Activated CD8-positive, alpha-beta T cell treated with anti-CD3 and anti-CD28 coated beads for 36 hours (primary cell): ENCODE data around the gene GAL3ST2. TPM values are rescaled to one million over a fixed set of nuclear protein-coding genes. Genes with fewer than 3 reads are reported as not detected.
A peak's percentile ranks its signal among the peaks of the same experiment; 100 is the strongest.

Source experiments
- ATAC-seq: fragments of 200-7000 bp; cut with Tn5 transposase; one replicate; pipeline ENCODE4 v1.10.0; 2021; ENCODE audit warnings: mild to moderate bottlenecking, moderate library complexity
- CTCF ChIA-PET: fragments of 350-600 bp; sonication (Branson Sonifier 250); formaldehyde crosslinking; loops from one replicate; lab custom pipeline; 2021; ENCODE audit warnings: antibody characterized with exemption; lab: Charles Lee
- POLR2A ChIA-PET: fragments of 350-600 bp; sonication (Branson Sonifier 250); formaldehyde crosslinking; loops from one replicate; lab custom pipeline; 2021; ENCODE audit warnings: antibody characterized with exemption; lab: Charles Lee
- DNase-seq: peaks from one replicate; pipeline ENCODE4 v3.0.0-alpha.2; 2020
- H3K27ac Mint-ChIP-seq: one replicate; pipeline ENCODE4 v1.8.0; 2021; ENCODE audit warnings: mild to moderate bottlenecking, mixed read lengths
- H3K27me3 Mint-ChIP-seq: one replicate; pipeline ENCODE4 v1.8.0; 2021; ENCODE audit warnings: mixed read lengths
- H3K36me3 Mint-ChIP-seq: one replicate; pipeline ENCODE4 v1.8.0; 2021; ENCODE audit warnings: low read depth, mixed read lengths
- H3K4me1 Mint-ChIP-seq: one replicate; pipeline ENCODE4 v1.8.0; 2021; ENCODE audit warnings: low read depth, mixed read lengths
- H3K4me3 Mint-ChIP-seq: one replicate; pipeline ENCODE4 v1.8.0; 2021; ENCODE audit warnings: mild to moderate bottlenecking, moderate library complexity, mixed read lengths
- H3K9me3 Mint-ChIP-seq: one replicate; pipeline ENCODE4 v1.8.0; 2021; ENCODE audit warnings: mixed read lengths
- intact Hi-C: fragments of 100-400 bp; cut with micrococcal nuclease; formaldehyde crosslinking; loops from one replicate; pipeline ENCODE4 v1.10.0; 2022
- total RNA-seq, 2 experiments: library from RNA; stranded (reverse); gene quantifications; one replicate each; pipeline ENCODE4 v1.2.3, GENCODE V29; 2021
- TF ChIP-seq, protein P1 (sequence below): fragments of 200-600 bp; IDR thresholded peaks from one replicate; pipeline ENCODE4 v1.8.0; 2022; ENCODE audit warnings: antibody characterized with exemption, mild to moderate bottlenecking

The GAL3ST2 gene
- total RNA-seq, result under 1 TPM; 0.89 to 0.95 TPM

DNA sequence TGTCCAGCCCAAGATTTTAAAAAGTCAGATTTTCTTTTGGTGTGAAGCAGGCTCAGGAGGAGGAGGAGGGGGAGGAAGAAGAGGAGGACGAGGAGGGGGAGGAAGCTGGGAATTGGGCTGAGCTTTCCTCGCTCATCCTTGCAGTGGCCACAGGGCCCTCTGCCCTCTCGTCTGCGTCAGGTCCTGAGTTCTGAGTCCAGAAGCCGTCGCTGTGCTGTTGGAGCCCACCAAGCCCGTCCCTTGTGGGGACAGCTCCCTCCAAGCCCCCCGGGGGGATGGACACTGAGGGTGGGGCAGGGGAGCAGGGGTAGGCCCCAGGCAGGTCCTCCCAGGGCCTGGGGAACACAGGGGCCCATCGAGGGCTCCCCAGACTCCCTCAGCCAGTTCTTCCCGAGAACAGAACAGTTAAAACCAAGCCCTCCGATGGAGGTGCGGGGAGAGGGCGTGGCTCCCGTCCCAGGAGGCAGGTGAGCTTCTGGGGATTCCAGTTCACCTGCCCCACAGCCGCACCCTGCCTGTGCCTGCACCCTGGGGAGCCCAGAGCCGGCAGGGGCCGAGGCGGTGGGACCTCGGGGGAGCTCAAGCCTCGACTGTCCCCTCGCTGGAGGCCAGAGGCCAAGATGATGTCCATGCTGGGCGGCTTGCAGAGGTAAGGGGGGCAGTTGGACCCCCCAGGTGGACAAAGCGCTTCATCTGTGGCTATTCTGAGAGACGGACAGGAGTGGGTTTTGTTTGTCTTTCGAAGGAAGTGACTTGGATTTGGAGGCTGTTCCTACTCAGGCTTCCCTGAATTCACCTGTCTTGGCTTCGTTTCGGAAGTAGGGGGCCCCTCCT is at the start of gene GAL3ST2:
Gene GAL3ST2 (plus strand): TSS at position 487 of the 834 bp plus-strand sequence. CDS start 134 bp downstream, at position 621.
- Mint-ChIP-seq H3K36me3 (no peaks in the 10 kb centered on the region), H3K27ac (no peak within 1 kb of the TSS), H3K9me3 (peaks cover 6% of the 10 kb centered on the region), H3K4me1 (peaks cover 12% of the 10 kb centered on the region), H3K4me3 (no peak within 1 kb of the TSS), H3K27me3 (peaks cover 1% of the 10 kb centered on the region)
- TF ChIP-seq, protein P1, sequence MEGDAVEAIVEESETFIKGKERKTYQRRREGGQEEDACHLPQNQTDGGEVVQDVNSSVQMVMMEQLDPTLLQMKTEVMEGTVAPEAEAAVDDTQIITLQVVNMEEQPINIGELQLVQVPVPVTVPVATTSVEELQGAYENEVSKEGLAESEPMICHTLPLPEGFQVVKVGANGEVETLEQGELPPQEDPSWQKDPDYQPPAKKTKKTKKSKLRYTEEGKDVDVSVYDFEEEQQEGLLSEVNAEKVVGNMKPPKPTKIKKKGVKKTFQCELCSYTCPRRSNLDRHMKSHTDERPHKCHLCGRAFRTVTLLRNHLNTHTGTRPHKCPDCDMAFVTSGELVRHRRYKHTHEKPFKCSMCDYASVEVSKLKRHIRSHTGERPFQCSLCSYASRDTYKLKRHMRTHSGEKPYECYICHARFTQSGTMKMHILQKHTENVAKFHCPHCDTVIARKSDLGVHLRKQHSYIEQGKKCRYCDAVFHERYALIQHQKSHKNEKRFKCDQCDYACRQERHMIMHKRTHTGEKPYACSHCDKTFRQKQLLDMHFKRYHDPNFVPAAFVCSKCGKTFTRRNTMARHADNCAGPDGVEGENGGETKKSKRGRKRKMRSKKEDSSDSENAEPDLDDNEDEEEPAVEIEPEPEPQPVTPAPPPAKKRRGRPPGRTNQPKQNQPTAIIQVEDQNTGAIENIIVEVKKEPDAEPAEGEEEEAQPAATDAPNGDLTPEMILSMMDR, result no peak
- DNase-seq, result no peak
- CTCF ChIA-PET, result no interaction called here
- ATAC-seq, result no peak
- intact Hi-C loops, result no loop called here
- POLR2A ChIA-PET, result interaction anchor here (1.4 kb wide), 1 partner anchor 12 kb away, joined by 3 read pairs; no protein-coding TSS in a partner anchor

DNA sequence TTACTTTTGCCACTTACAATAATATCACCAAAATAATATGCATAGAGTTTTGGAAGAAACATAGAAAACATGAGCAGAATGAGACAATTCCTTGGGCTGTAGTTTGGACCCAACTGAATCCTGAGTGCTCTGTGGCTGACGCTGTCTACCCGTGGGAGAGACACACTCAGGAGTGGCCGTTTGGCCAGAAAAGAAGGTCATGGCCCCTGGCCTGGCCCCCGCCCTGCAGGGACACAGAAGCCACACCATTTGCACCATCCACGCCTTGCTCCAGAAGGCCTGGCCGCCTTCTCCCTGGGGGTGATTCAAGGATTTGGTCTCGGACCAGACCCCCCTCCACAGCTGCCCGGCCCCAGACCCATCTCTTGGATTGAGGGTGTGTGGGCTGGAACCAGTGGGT is 48.6 kb upstream of the GAL3ST2 start:
- no peak overlapping the region for H3K27ac Mint-ChIP-seq
- ChIA-PET CTCF (interaction anchor here (1.1 to 1.8 kb wide), 2 partner anchors 107 to 151 kb away, joined by 3 to 6 read pairs; no protein-coding TSS in a partner anchor), POLR2A (interaction anchor here (1.5 to 4.2 kb wide), 3 partner anchors 19 to 35 kb away, joined by 3 to 15 read pairs (median 3); partner anchors contain the start of gene ING5)
- peaks cover 23% of the 10 kb centered on the region for H3K36me3 Mint-ChIP-seq
- no peaks in the 10 kb centered on the region for H3K9me3 Mint-ChIP-seq
- ATAC-seq (no peak), DNase-seq (no peak)
- H3K4me1 Mint-ChIP-seq, result peaks cover 26% of the 10 kb centered on the region
- intact Hi-C loops, result no loop called here
- H3K4me3 Mint-ChIP-seq, result no peak overlapping the region
- TF ChIP-seq, protein P1, result no peak
- H3K27me3 Mint-ChIP-seq, result no peaks in the 10 kb centered on the region

DNA sequence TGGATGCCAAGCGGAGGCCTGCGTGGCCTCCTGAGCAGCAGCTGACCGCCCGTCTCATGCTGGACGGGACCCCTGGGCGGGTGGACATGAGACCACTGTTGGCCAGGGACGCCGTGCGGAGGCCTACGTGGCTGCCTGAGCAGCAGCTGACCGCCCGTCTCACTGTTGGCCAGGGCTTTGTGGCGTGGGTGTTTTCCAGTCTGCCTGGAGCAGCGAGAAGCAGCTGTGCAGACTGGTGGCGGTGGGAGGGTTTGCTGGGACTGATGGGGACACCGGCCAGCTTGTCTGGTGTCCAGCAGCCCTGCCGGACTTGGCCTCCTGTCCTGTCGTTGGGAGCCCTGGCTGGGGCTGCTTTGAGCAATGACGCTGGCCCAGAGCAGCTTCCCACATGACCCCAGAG is 48.0 kb upstream of the GAL3ST2 start:
- intact Hi-C loops, result no loop called here
- Mint-ChIP-seq H3K36me3 (peaks cover 16% of the 10 kb centered on the region), H3K27me3 (no peaks in the 10 kb centered on the region), H3K9me3 (no peaks in the 10 kb centered on the region), H3K27ac (no peak overlapping the region), H3K4me3 (no peak overlapping the region), H3K4me1 (peaks cover 27% of the 10 kb centered on the region)
- POLR2A ChIA-PET, result interaction anchor here (0.9 to 4.2 kb wide), 4 partner anchors 11 to 35 kb away, joined by 3 to 15 read pairs (median 3); partner anchors contain the start of gene ING5
- CTCF ChIA-PET, result interaction anchor here (0.9 to 1.8 kb wide), 3 partner anchors 13 to 150 kb away, joined by 3 to 6 read pairs (median 3); no protein-coding TSS in a partner anchor
- TF ChIP-seq, protein P1, result no peak
- ATAC-seq (no peak), DNase-seq (no peak)

DNA sequence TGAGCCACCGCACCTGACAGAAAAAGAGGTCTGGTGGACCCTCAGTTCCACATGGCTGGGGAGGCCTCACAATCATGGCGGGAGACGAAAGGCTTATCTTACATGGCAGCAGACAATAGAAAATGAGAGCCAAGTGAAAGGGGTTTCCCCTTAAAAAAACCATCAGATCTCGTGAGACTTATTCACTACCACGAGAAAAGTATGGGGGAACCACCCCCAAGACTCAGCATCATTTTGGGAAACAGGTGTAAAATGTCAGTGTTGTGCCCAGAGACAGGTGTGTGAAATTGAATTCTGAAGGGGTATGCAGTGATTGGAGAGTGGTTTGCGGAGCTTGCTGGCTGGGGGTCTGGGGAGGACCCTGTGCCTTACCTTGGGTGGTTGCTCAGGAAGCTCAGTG is 46.8 kb upstream of the GAL3ST2 start:
- intact Hi-C loops, result loop anchor here (10.0 kb wide), 1 partner anchor 135 kb away; the partner anchor contains the start of gene RTP5
- DNase-seq (peak; percentile 36), ATAC-seq (no peak)
- peaks cover 5% of the 10 kb centered on the region for H3K36me3 Mint-ChIP-seq
- no peaks in the 10 kb centered on the region for H3K27me3 Mint-ChIP-seq
- peaks cover 27% of the 10 kb centered on the region for H3K4me1 Mint-ChIP-seq
- no peak overlapping the region for H3K4me3 Mint-ChIP-seq
- TF ChIP-seq, protein P1, result no peak
- peak overlapping the region; percentile 17 for H3K27ac Mint-ChIP-seq
- no peaks in the 10 kb centered on the region for H3K9me3 Mint-ChIP-seq
- CTCF ChIA-PET, result interaction anchor here (5.4 kb wide), 1 partner anchor 149 kb away, joined by 38 read pairs; no protein-coding TSS in a partner anchor
- POLR2A ChIA-PET, result interaction anchor here (0.5 to 4.2 kb wide), 5 partner anchors 9 to 33 kb away, joined by 3 to 15 read pairs (median 3); partner anchors contain the start of gene ING5
